ENCODE data around the gene GABRG3. TPM values are rescaled to one million over a fixed set of nuclear protein-coding genes. Genes with fewer than 3 reads are reported as not detected.

GABRG3 gene
- total and polyA plus RNA-seq, 2 of the 4 experiments (the other 2 are of a cell fraction) = not detected

GRCh38 chr15:26928051-26928450 is 42.9 kb upstream of the GABRG3 start:
- no peak overlapping the region for H3K56ac ChIP-seq (ENCODE audit: extremely low read depth, insufficient read depth, low read length)
- no peak overlapping the region for H3K9ac ChIP-seq (ENCODE audit: low read depth, low read length)
- no peak overlapping the region for H2BK120ac ChIP-seq (ENCODE audit: low read depth, low read length)
- ChIA-PET CTCF (no interaction called here), POLR2A (ENCODE audit: unreplicated experiment) (no interaction called here)
- H4K8ac ChIP-seq (ENCODE audit: low read depth in 2 of 2, low read length in 2 of 2) = no peak overlapping the region
- BruUV-seq (replicated peaks) = no TSS peak
- no peak overlapping the region for H3K4me3 ChIP-seq (ENCODE audit: insufficient read depth, low read depth, low read length)
- H3K36me3 ChIP-seq (ENCODE audit: control insufficient read depth, insufficient read depth, low read length) = no peaks in the 10 kb centered on the region
- no peak overlapping the region for H2AK9ac ChIP-seq (replicated peaks; ENCODE audit: low read depth, low read length, poor library complexity)
- H3K4me2 ChIP-seq (ENCODE audit: low read depth, low read length) = no peak overlapping the region
- H3K9me3 ChIP-seq (ENCODE audit: control insufficient read depth, insufficient read depth, low read length) = peaks cover 13% of the 10 kb centered on the region
- 34% methylated on average over 3 of the region's 8 CpGs; no CpG with 5 or more reads in 1 of the 2 experiments for WGBS, 2 experiments (ENCODE audit: extremely low coverage in 2 of 2, insufficient read length in 1 of 2)
- H4K20me1 ChIP-seq (ENCODE audit: insufficient read depth, low read length) = no peaks in the 10 kb centered on the region
- no peak overlapping the region for H3K18ac ChIP-seq (ENCODE audit: low read depth, low read length)
- H2AFZ ChIP-seq (replicated peaks; ENCODE audit: low read length, poor library complexity) = no peak overlapping the region
- H3K27me3 ChIP-seq (ENCODE audit: control insufficient read depth, insufficient read depth, low read length) = no peaks in the 10 kb centered on the region
- H2BK15ac ChIP-seq (ENCODE audit: low read depth, low read length) = no peak overlapping the region
- H3K23ac ChIP-seq (ENCODE audit: low read depth, low read length) = no peak overlapping the region
- H4K91ac ChIP-seq (ENCODE audit: insufficient read depth, low read depth, low read length) = no peak overlapping the region
- intact Hi-C loops (cut with micrococcal nuclease) = no loop called here
- TF ChIP-seq MXI1 (IDR thresholded peaks at IDR 0.05; ENCODE audit: borderline replicate concordance, low read depth, low read length) (no peak), USF2 (IDR thresholded peaks at IDR 0.05; ENCODE audit: low read depth, low read length) (no peak), CEBPB (IDR thresholded peaks at IDR 0.05; ENCODE audit: low read depth, low read length) (no peak)
- no peak overlapping the region for H2BK5ac ChIP-seq (ENCODE audit: low read depth, low read length, poor library complexity, severe bottlenecking)
- no peaks in the 10 kb centered on the region for H3K79me1 ChIP-seq (ENCODE audit: low read depth in 1 of 2, low read length in 2 of 2)
- H3K4ac ChIP-seq (ENCODE audit: low read depth, low read length) = no peak overlapping the region
- no peak overlapping the region for H4K5ac ChIP-seq (ENCODE audit: low read depth, low read length)
- H3K4me1 ChIP-seq (ENCODE audit: control insufficient read depth, insufficient read depth, low read length) = no peaks in the 10 kb centered on the region
- no peak overlapping the region for H3K14ac ChIP-seq (replicated peaks; ENCODE audit: low read depth, low read length)
- DNase-seq (no peak), ATAC-seq (ENCODE audit: low read depth) (no peak)
- H3K27ac ChIP-seq (ENCODE audit: insufficient read depth, low read length) = no peak overlapping the region
- in situ Hi-C loops (cut with MboI; ENCODE audit: low sequenced_read_pairs) = no loop called here
- dilution Hi-C loops (cut with HindIII; ENCODE audit: low sequenced_read_pairs, unreplicated experiment) = no loop called here
- H3K9me1 ChIP-seq (ENCODE audit: insufficient read depth, low read length) = no peaks in the 10 kb centered on the region
- no peak overlapping the region for H2AK5ac ChIP-seq (ENCODE audit: low read depth, low read length)
- H2BK20ac ChIP-seq (ENCODE audit: low read depth, low read length) = no peak overlapping the region

Data from IMR-90 (cell line).